Stromal cell of bone marrow (primary cell): ENCODE measurements around the gene SH3GL1.

Experiments
- DNase-seq: peaks from one replicate; pipeline ENCODE4 v3.0.0-alpha.2; 2012; ENCODE audit warnings: low read depth

Gene SH3GL1

GRCh38 chr19:4396949-4397783 lies 3.2 kb downstream of the SH3GL1 start:
- DNase-seq: no peak

GRCh38 chr19:4393947-4394590 lies 6.3 kb downstream of the SH3GL1 start:
- DNase-seq: no peak

- no peak for DNase-seq
These were observed 8.5 kb downstream of the SH3GL1 start for GRCh38 chr19:4391701-4392483.

GRCh38 chr19:4391306-4391693 lies 9.0 kb downstream of the SH3GL1 start:
- no peak for DNase-seq

GRCh38 chr19:4390567-4391305 lies 9.6 kb downstream of the SH3GL1 start:
- no peak for DNase-seq

- DNase-seq: no peak
These were observed 10.3 kb downstream of the SH3GL1 start for GRCh38 chr19:4390017-4390566.

- DNase-seq: no peak
These were observed 10.8 kb downstream of the SH3GL1 start for GRCh38 chr19:4389511-4390016.

GRCh38 chr19:4389064-4389375 lies 11.3 kb downstream of the SH3GL1 start:
- no peak for DNase-seq

- no peak for DNase-seq
These were observed 11.8 kb downstream of the SH3GL1 start for GRCh38 chr19:4388337-4389063.

GRCh38 chr19:4386041-4386782 lies 14.1 kb downstream of the SH3GL1 start:
- no peak for DNase-seq

- DNase-seq: no peak
These were observed 14.9 kb downstream of the SH3GL1 start for GRCh38 chr19:4385291-4386040.

- no peak for DNase-seq
These were observed 20.1 kb downstream of the SH3GL1 start for GRCh38 chr19:4380254-4380727.

GRCh38 chr19:4379383-4380253 lies 20.7 kb downstream of the SH3GL1 start:
- no peak for DNase-seq

- no peak for DNase-seq
These were observed 21.5 kb downstream of the SH3GL1 start for GRCh38 chr19:4378886-4379285.

GRCh38 chr19:4376991-4377781 lies 23.2 kb downstream of the SH3GL1 start:
- DNase-seq: no peak

- no peak for DNase-seq
These were observed 23.7 kb downstream of the SH3GL1 start for GRCh38 chr19:4376671-4376990.

GRCh38 chr19:4376028-4376670 lies 24.2 kb downstream of the SH3GL1 start:
- no peak for DNase-seq
